Stimulated activated CD4-positive, alpha-beta T cell treated with anti-CD3 and anti-CD28 coated beads, Interleukin-2, amount 100 ng/mL, for 4 hours (primary cell): Measurements from ENCODE around the gene CDKN2B-AS1.

Experiments
- DNase-seq: peaks from one replicate; pipeline ENCODE4 v3.0.0-alpha.2; 2020; ENCODE audit warnings: low read depth

Gene CDKN2B-AS1

GRCh38 chr9:22084336-22085035 is 89.9 kb downstream of the CDKN2B-AS1 start:
- no peak for DNase-seq

DNA sequence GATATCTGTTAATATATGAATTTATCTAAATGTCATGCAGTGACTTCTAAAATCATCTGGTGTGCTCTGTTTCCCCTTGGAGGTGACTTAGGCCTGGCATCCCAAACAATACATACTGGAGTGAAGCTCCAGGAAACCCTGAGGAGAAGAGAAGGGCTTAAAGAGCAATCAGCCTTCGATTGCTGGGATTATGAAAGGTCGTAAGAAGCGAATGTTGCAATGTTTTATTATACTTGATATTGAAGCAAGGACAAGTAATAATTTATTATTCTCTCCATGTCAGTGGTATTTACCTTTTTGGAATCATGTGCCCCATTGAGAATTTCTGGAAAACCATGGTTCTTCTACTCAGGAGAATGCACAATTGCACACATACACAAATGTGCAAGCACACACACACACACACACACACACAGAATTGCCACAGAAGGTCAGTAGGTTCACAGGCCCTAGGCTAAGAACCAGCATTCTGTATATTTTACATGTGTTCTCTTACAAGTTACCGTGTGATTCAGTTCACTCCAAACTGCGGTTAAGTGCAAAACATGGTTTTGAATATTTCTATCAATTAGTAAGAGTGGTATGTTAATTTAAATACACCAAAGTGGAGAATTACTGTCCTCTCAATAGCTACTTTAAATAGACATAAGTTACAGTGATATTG is 93.6 kb downstream of the CDKN2B-AS1 start:
- DNase-seq: no peak

GRCh38 chr9:22088717-22089061 is 94.1 kb downstream of the CDKN2B-AS1 start:
- DNase-seq: no peak

DNA sequence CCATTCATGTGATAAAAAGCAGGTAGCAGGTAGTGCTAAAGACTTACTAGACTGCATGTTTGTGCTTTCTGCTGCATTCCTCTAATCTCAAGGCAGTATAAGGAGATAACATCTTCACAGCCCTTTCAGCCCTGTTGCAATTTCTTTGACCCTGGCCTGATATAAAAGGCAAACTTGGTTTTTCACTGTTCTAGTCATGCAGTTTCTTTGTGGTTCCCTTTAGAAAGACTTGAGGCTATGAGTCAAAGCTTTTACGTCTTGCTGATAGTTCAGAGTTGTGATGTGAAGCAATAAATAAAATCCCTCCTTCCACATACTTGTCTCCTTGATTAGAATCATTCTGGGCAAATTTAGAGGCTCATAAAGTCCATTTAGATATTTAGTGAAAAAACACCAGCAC is 103.1 kb downstream of the CDKN2B-AS1 start:
- DNase-seq: no peak

GRCh38 chr9:22098643-22099332 is 104.2 kb downstream of the CDKN2B-AS1 start:
- no peak for DNase-seq

DNA sequence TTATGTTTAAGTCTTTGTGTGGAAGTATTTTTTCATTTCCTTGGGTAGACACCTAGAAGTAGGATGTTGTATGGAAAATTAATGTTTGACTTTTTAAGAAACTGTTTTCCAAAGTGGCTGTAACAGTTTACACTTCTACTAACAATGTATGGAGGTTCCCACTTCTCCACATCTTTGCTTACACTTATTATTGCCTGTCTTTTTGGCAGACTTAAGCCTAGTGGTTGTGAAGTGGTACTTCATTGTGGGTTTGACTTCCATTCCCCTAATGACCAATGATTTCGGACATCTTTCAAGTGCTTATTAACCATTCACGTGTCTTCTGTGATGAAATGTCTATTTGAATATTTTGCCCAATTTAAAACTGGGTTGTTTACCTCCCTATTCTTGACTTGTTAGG is 106.0 kb downstream of the CDKN2B-AS1 start:
- no peak for DNase-seq

- DNase-seq: no peak
Measured at GRCh38 chr9:22102146-22103053, 107.8 kb downstream of the CDKN2B-AS1 start.

DNA sequence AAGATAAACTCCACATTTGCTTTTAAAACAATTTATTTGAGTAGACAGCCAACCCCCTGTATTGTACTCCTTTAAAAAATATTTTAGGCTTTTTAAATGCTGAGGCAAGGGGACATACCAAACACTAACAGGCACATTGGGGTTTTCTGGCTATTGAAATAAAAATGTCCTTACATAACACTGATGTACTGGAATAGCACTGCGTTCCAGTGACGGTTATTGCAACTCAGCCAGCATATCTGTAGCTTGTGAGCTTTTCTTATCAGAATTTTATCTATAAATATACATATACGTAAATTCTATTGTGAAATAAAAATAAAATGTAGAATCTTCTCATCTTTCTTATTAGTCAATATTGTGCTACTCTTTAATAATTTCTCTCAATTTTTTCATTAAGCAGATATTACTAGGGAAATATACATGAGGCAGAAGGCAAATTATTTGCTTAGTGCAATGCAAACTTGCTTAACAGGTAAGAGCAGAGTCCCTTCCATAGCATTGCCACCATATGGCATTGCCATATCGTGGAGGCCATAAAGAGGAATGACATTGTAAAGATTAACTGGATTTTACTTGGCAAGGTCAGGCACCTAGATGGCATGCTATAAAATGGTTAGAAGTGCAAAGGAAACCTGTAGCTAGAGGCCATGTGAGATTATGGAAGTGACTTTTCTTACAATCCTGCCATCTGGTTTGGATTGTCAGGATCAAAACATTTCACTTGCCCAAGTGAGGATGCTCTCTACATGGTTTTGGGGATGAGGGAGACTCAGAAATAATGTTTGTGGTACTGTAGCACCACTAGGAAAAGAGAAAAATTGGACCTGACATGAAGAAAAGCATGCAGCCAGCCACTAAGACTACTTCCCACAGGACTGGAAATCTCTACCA is 109.3 kb downstream of the CDKN2B-AS1 start:
- no peak for DNase-seq

DNA sequence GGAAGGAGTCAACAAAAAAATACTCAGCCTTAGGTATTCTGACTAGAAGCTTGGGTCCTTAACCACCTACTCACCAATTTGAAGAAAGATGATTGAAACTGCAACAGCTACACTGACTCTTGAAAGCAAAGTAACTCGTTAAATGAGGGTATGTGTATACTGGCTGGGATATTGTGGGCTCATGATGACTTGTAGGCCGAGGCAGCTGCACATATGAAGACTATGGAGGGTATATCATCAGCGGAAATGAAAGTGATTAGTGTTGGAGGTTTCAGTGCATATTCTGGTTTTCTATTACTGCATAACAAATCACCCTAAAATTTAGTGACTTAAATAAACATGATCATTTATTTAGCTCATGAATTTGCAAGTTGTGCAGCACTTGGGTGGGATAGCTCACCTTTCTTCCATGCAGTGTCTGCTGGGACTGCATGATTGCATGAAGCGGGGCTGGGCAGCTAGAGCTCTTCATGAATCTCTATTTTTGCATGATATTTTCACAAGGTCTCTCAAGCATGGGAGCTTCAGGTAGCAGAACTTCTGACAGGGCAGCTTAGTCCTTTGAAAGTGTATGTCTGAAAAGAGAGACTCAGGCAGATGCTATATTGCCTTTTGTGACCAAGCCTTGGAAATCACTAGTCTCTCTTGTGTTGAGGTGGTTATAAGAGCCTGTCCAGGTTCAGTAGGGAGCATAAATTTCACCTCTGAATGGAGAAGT is 110.6 kb downstream of the CDKN2B-AS1 start:
- DNase-seq: no peak

DNA sequence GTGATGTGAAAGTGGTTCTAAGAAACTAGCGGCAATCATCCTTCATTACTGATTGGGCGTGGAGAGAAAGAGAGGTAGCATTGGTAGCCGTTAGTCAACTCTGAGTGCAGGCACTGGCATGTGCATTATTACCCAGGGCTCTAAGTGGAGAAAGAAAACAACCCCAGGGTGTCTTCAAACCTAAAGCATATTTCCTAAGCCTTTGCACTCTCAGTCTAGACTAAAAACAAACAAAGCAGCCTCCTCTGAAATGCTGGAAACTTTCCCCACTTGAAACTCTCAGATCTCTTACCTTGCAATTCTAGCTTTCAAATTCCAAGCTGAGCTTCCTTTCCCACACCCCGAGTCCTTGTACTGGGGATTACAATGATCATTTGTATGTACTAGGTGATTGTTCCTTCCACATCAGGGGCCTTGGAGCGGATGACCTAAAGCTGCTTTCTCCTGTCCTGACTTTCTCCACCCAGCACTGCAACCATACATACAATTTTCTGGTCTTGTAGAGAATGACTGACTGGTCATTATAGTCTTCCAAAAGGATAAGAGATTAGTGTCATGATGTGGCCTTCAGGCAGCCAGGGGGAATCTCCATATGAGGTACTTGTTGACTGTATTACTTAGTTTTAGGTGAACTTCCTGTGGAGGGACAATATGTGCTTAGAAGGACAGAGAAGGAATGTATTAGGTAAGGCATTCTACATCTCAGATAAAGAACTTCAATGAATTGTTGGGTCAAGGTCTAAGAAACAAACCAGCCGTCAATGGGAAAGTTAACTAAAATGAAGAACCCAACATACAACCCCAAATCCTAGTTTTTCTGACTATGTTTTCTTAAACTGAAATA is 112.8 kb downstream of the CDKN2B-AS1 start:
- DNase-seq: no peak

GRCh38 chr9:22108581-22109370 is 114.2 kb downstream of the CDKN2B-AS1 start:
- no peak for DNase-seq

- DNase-seq: no peak
Measured at GRCh38 chr9:22111176-22111953, 116.8 kb downstream of the CDKN2B-AS1 start.

GRCh38 chr9:22111954-22112247 is 117.3 kb downstream of the CDKN2B-AS1 start:
- DNase-seq: no peak

DNA sequence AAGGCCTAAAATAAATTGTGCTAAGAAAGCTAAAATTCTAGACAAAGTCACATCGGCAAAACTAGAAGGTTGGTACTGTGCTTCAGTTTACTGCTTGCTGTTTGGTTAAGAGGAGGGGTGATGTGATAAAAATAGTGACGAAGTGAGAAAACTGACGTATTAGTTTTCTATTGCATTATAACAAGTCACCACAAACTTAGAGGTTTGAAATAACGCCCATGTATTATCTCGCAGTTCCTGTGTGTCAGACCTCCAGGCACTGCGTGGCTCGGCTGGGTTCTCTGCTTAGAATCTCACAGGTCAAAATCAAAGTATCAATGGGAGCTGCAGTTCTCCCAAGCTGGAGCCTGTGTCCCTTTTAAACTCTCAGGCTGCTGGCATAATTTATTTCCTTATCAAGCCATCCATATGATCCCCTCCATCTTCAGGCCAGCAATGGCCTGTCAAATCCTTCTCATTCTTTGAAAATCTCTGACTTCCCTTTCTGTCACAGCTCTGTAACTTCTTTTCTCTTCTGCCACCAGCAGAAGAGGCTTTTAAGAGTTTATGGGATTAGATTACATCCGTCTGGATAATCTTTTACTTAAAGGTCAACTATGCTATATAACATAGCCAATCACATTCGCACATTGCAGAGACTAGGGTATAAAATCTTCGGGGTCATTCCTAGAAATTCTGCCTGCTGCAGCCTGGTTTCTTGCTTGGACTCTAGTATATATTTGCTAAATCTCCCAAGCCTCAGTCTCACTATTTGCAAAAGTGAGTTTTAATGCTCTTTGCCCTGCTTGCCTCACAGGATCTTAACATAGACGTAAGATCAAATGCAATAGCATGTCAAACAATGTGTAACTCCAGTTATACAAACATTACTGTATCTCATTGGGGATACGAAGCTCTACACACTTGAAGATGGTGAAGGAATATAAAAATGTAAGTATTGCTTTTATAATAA is 118.6 kb downstream of the CDKN2B-AS1 start:
- DNase-seq: no peak

DNA sequence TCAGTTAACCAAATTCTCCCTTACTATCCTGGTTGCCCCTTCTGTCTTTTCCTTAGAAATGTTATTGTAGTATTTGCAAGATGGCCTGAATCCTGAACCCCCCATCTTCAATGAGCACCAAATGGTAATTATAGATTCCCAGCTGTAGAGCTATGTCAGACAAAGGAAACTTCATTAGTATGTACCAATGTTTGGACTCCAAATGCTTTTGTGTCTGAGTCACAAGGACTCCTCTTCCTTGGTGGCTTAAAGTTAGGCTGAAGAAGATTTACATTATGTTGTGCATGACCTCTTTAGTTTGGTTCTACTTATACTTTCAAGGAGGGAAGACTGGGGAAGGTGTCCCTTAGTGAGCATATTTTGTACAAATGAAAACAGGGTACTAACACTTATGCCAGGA is 120.4 kb downstream of the CDKN2B-AS1 start:
- no peak for DNase-seq

- no peak for DNase-seq
Measured at GRCh38 chr9:22116758-22117157, 122.2 kb downstream of the CDKN2B-AS1 start.
